NCI-H774 (cell line): ENCODE results near the gene EPHA4.

ENCODE experiments used
- DNase-seq: peaks from one replicate; lab custom pipeline; 2025; lab: John Stamatoyannopoulos, UW

Gene EPHA4

GRCh38 chr2:221503965-221504364 is 68.1 kb downstream of the EPHA4 start:
- no peak for DNase-seq

DNA sequence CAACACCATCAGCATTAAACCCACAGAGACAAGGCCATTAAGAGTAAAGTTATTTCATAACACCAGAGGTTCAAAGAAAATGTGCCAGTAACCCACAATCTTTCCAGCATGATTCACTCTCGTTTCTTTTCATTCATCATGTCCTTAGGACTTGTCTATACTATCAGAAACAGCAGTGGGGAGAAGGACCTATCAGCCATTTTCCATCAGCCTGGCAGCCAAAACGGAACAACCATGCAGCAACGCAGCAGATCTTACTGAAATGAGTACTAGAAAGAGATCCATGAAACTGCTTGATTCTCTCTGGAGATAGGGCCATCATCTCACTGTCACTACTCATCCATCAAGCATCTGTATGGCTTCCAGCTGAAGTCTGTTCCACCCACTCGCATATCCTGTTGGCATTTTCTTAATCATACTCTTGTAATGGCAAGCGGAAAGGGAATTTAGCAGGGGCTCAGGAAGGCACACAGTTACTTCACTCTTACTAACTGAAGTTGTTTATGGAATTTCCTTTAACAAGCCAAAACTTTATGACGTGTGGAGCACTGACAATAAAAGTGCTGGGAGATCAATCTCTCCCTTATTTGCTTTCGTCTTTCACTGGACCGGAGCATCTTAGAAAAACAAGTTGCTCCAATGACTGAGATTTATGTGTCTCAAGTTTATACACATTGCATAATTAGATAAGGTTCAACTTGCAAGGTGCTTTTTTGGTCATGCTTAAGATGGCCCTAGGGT is 69.7 kb downstream of the EPHA4 start:
- no peak for DNase-seq

DNA sequence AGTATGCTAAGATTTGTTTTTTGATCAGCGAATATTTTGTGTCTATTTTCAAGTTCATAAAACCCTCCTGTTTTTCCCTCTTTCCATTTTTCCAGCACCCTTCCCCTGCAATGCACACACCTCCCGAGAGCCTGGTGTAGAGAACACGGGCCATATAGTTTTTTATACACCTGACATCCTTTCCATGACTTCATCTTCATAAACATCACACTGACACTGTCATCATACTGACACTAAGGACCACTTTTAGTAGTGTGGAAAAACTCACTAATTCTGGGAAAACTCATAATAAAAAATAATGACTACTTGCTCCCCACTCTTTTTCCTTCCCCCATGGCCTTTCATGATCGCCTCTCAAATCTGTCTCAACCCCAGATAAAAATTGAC is 70.2 kb downstream of the EPHA4 start:
- DNase-seq = no peak

DNA sequence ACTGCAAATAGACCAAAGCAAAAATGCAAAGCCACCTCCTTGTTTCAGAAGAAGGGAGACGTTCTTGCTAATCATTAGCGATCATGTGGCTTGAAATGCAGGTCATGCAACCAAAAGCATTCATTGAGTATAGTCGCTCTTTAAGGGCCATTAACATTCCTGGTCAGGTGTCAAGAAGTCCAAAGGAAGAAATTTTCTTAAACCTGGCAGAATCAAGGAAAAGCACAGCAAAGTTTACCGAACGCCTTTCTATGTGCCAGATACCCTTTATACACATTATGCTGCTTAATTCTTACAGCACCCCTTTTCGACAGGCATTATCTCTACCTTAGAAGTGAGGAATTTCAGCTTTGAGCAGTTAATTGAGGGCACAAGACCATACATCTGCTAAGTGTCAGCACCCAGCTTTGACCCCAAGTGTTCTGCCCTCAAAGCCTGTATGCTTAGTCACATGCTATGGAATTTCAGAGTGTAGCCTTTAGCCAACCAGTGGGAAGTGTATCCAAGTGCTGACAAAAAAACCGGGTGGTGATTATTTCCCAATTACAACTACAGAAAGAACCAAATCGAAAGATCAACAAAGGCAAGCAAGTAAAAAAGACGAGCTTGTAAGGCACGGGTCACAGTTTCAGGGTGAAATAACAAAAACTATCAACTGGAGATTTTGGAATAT is 70.8 kb downstream of the EPHA4 start:
- no peak for DNase-seq

DNA sequence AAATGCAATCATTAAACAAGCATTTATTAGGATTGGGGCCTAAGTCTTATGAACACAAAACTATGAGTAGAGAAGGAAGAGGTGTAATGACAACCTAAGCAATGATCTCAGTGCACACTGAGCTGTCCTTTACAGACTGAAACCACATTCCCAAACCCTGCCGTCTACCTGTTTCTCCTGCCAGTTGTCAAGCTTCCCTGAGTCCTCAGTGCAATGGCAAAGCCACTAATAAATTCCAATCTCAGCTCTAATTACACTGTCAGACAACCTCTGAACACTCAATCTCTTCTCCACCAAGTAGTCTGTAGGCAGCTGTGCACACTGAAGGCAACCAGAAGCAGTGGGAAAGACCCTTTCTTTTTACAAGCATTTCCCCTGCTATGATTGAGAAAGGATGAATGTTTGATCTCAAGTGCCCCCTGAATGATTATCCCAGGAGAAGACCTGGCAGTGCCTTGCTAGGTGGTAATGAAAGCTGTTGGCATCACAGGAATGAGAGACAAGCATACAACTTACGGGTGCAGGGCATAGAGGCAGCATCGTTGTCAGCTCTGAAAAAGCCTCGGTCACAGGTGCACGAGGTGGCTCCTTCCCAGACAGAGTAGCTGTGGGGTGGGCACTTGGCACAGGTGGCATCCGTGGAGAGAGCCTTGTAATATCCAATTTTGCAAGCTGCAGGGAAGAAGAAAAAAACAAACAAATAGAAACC is 71.4 kb downstream of the EPHA4 start:
- no peak for DNase-seq

DNA sequence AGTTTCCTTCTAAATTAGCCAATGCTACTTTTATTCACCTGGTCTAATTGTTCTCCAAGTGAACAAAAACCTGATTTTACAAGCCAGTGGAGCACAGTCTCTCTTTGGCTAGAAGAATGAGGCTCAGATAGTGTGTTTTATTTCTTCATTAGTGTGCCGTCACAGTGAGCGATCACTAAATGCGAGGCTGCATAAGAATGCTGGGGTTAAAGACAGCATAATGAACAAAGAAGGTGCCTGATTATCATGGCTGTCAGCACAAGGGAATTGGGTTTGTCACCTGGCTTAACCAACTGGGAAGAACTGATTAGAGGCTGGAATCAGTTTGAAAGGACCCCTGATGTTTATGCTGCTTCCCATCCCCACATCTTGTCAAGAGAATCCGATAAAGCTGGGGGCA is 76.4 kb downstream of the EPHA4 start:
- no peak for DNase-seq

DNA sequence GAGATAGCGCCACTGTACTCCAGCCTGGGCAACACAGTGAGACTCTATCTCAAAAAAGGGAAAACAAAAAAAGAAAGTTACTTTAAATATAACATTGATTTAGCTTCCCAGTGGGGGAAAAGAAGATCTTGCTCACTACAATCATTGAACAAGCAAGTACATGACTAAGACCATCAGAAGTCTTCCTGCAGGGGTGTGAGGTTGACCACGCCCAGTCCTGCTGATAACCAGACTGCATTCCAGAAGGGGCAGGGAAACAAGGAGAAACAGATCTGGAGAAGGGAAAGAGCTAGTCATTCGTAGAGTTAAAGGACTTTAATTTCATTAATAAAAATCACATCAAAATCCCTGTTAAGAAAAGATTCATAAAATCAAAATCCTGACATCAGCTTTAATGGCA is 77.5 kb downstream of the EPHA4 start:
- no peak for DNase-seq

DNA sequence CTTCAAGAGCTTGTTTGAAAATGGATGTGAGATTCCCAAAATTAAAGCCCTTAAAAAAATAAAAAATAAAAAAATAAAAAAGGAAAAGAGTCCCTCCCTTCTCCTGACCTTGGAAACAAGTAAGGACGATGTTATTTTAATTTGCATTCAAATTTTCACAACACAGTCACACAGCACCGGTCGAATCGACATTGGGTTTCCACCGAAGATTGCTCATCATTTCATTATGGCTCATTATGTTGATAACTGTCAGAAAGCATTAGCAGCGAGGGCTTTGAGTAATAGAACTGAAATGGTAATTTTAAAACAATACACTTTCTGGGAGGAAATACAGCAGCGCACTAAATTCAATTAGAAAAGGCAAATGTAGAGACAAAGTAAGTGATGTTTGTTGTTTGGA is 78.7 kb downstream of the EPHA4 start:
- DNase-seq = no peak

DNA sequence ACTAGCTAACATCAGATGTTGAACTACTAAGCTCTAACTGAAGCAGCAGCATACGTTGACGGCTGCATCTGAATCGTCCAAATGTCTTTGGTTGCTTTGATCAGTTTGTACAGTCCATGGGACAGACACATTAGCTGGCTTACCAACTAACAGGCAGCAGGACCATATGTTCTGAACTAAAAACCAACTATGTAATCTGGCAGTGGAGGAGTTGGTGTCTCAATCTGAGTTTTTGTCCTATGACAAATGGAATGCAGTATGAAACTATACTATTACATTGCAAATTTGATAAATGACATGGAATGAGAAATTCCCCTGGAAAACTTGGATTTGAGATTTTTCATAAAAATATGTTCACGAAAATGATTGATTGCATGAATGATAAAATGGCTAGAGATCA is 79.5 kb downstream of the EPHA4 start:
- DNase-seq = no peak

- no peak for DNase-seq
Observed at GRCh38 chr2:221490506-221491060, 81.5 kb downstream of the EPHA4 start.

DNA sequence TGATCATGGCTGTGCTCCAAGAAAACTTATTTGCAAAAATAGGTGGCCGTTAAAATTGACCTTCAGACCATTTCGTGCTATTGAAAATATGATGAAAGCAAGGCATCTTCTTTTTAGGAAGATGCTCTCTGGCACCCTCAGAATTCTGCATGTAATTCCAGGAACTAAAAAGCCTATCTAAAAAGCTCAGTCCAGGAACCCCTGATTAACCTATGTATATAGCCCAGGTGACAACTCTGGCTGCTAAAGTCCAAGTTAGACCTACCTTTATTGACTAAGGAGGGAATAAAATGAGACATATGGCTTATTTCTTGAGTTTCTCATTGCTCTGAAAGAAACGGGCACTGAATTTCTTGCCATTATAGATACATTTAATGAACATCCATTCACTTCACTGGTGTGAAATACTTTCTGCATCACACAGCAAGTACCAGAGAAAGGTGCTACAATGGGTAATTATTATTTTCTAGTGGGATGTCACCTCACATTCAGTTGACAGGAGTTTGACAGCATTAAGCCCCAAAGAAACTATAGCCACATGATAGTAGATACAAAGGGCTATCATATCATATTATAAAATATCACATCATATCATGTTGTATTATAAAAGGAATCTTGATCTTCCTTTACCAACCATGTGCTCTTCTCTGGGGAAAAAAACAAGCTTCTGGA is 83.8 kb downstream of the EPHA4 start:
- DNase-seq = no peak

GRCh38 chr2:221486106-221486505 is 86.0 kb downstream of the EPHA4 start:
- no peak for DNase-seq

DNA sequence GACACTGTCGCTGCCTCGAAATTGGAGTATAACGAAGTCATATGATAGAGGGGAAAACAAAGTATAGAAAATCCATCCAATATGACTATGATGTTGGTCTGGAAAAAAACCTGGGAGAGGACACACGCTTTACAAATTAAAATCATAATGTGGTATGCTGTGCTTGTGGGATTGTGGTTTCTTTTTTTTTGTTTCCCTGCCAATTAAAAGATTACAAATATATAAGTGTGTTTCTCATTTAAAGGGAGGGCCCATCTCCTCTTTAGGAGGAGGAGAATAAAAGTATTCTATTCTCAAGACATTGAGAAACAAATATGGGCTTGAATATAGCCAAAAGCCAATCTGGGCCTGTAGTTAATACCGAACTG is 86.6 kb downstream of the EPHA4 start:
- no peak for DNase-seq

DNA sequence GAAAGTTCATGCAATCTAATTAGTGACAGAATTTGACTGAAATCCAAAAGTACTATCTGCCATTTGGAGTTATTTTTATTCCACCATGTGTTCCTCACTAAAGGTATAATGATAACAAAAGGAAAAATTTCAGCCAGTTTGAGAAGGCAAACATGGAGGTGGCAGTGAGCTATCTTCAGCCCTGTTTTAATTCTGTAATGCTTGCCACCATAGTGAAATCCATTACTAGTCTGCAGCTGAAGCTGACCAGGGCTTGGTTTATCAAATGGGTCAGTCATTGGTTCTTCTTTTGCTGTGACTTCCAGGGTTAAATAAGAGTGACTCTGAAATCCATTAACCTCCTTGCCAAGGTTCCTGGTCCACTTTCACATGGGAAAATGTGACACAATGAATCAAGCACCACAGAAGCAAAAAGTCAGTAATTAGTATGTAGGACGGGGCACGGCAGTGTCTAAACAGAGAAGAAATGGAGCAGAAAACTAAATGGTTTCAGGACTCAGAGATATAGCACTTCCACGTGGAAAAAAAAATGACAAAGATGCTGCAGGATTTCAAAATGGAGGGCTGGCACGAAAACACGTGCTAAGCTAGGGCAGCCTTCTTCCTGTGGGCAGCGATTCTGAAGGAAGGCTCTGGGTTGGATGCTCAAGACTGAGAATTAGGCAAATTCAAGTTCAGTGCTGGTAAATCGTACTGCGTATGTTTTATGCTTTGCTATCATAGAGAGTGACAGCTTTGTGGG is 87.2 kb downstream of the EPHA4 start:
- no peak for DNase-seq

DNA sequence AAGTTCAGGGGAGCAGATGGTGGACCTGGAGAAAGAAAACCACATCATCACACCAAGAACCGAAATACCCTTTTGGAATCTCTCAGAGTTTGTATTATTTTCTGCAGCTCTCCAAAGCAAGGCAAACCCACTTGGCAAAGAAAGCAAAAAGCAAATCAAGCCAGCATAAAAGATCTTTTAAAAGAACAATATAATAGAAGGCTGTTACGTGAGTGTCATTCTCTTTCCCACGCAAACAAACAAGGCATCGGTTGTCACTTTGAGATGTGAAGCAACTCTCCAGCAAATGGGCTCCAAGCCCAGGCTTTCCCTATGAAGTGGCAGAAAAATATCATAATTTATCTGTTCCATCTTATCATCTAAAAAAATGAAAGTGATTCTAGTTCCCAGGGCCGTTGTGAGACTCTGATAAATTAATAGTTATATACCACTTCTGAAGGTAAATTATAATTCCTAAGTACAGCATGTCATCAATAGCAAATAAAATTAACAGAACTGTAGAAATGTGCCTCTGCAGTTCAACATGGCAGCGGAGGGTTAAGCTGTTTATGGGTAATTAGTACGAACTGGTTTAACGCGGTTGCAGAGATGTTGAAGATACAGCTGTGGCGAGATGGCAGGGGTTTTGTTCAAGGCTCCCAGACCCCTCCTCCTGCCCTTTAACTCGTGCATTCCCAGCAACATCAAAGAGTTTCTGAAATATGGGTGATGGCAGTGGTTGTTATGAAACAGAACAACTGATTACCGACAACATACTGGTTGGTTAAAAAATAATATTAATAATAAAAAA is 89.2 kb downstream of the EPHA4 start:
- DNase-seq = no peak

- DNase-seq = no peak
Observed at GRCh38 chr2:221480821-221481220, 91.3 kb downstream of the EPHA4 start.

DNA sequence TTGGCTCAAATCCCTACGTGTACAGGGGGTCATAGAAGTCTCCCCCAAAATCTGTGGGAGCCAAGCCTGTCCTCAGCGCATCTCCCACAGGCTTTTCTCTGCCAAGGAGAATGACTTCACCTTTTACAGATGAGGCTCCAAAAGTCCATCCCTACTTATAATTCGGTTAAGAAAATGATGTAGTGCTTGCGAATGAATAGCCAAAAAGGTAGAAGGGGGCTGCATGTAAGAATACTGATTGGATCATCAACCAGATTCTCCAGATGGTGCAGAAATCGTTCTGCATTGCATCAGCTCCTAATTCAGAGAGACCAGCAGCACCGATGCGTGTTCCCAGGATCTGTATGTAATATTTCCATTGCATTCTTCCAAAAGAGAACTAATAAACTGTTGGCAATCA is 91.9 kb downstream of the EPHA4 start:
- DNase-seq = no peak

DNA sequence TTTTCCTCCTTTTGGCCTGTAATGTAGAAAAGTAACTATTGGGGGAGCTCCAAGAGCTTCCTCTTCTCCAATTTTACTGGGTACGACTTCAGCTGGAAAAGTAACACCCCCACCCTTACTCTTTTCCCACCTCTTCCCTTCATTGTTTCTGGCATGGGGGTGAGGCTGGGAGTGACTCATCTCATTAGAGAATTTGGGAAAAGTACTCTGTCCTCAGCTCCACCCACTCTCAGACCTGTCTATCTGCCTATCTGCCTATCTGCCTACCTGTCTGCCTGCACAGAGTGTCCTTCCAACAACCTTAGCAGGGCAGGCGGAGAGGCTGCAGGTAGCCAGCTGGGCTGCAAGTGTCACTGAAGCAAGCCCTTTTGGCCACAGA is 93.6 kb downstream of the EPHA4 start:
- no peak for DNase-seq

GRCh38 chr2:221477714-221478484 is 94.2 kb downstream of the EPHA4 start:
- DNase-seq = no peak

DNA sequence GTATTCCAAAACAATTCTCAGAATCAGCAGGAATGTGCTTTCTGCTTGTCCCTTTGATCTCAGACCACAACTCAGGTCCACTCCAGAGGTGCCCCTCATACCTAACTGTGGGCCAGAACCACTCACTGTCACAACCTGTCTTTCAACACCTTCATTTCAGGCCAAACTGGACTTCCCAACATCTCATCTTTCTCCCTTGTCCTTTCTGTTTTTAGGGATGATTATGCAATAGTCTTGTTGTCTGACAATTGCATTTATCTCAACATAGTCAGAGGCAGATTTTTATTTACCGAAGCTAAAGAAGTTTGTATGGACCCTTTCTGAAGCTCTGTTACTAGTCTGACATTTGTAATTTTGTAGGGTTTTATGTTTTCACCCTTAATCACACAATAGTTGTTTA is 95.9 kb downstream of the EPHA4 start:
- no peak for DNase-seq
